Embryonic facial prominence (tissue), 1 donor: ENCODE data around the gene TECPR1.

Source experiments
- DNase-seq: peaks from one replicate; pipeline ENCODE4 v3.0.0-alpha.2; 2016; ENCODE audit errors: extremely low spot score

TECPR1 gene

GRCh38 chr7:98210513-98211220, 41.4 kb downstream of the TECPR1 start:
- no peak for DNase-seq

- DNase-seq: no peak
Measured at GRCh38 chr7:98209166-98209920, 42.7 kb downstream of the TECPR1 start.

- DNase-seq: no peak
Measured at GRCh38 chr7:98206451-98207330, 45.3 kb downstream of the TECPR1 start.

- DNase-seq: no peak
Measured at GRCh38 chr7:98205162-98205845, 46.7 kb downstream of the TECPR1 start.

- no peak for DNase-seq
Measured at GRCh38 chr7:98204670-98205069, 47.4 kb downstream of the TECPR1 start.

- no peak for DNase-seq
Measured at GRCh38 chr7:98203964-98204605, 47.9 kb downstream of the TECPR1 start.

GRCh38 chr7:98203261-98203963, 48.6 kb downstream of the TECPR1 start:
- DNase-seq: no peak

GRCh38 chr7:98202367-98203195, 49.5 kb downstream of the TECPR1 start:
- DNase-seq: no peak

GRCh38 chr7:98200364-98200763, 51.7 kb downstream of the TECPR1 start:
- no peak for DNase-seq

GRCh38 chr7:98199131-98199530, 52.9 kb downstream of the TECPR1 start:
- no peak for DNase-seq

- no peak for DNase-seq
Measured at GRCh38 chr7:98196706-98197605, 55.1 kb downstream of the TECPR1 start.

GRCh38 chr7:98194672-98195457, 57.2 kb downstream of the TECPR1 start:
- no peak for DNase-seq

- DNase-seq: no peak
Measured at GRCh38 chr7:98194186-98194585, 57.8 kb downstream of the TECPR1 start.

GRCh38 chr7:98193474-98194180, 58.4 kb downstream of the TECPR1 start:
- no peak for DNase-seq

- DNase-seq: no peak
Measured at GRCh38 chr7:98192781-98193457, 59.1 kb downstream of the TECPR1 start.

GRCh38 chr7:98191668-98192431, 60.2 kb downstream of the TECPR1 start:
- no peak for DNase-seq
